Left ventricle myocardium inferior (tissue), 1 donor: ENCODE measurements around the gene GKAP1. TPM values are rescaled to one million over a fixed set of nuclear protein-coding genes. Genes with fewer than 3 reads are reported as not detected.

ENCODE experiments used
- DNase-seq: peaks from one replicate; pipeline ENCODE4 v3.0.0-alpha.2; 2020
- H3K27ac ChIP-seq: fragments of 200-600 bp; replicated peaks from 2 replicates; pipeline ENCODE4 v1.8.0; 2021
- H3K27me3 ChIP-seq: fragments of 200-600 bp; 2 replicates; pipeline ENCODE4 v1.8.0; 2021; ENCODE audit warnings: low read depth
- H3K36me3 ChIP-seq: fragments of 200-600 bp; 2 replicates; pipeline ENCODE4 v1.8.0; 2021
- H3K4me1 ChIP-seq: fragments of 200-600 bp; 2 replicates; pipeline ENCODE4 v1.8.0; 2021
- H3K4me3 ChIP-seq: fragments of 200-600 bp; 2 replicates; pipeline ENCODE4 v1.8.0; 2021; ENCODE audit warnings: mild to moderate bottlenecking, moderate library complexity
- H3K9me3 ChIP-seq: fragments of 200-600 bp; replicated peaks from 2 replicates; pipeline ENCODE4 v1.8.0; 2021
- intact Hi-C: fragments of 100-400 bp; cut with micrococcal nuclease; formaldehyde crosslinking; loops from one replicate; pipeline ENCODE4 v1.11.0; 2022
- total RNA-seq: library from RNA; stranded (reverse); fragmentation: NEBNext Ultra II Directional; extraction: Animal tissue kit (Norgen Biotek cat#: 25700); gene quantifications from one replicate; pipeline ENCODE4 v1.2.1, GENCODE V29; 2021
- TF ChIP-seq, protein P1 (sequence below): fragments of 200-600 bp; IDR thresholded peaks from 2 replicates; pipeline ENCODE4 v1.8.0; 2021; ENCODE audit warnings: antibody characterized with exemption, mild to moderate bottlenecking, borderline replicate concordance
- donor health status: DM: no; HTN: yes; CAD: no; lungs with severe emphysema.

Gene GKAP1
- total RNA-seq, 1 donor from 2014 or later, result 22.5 TPM

DNA sequence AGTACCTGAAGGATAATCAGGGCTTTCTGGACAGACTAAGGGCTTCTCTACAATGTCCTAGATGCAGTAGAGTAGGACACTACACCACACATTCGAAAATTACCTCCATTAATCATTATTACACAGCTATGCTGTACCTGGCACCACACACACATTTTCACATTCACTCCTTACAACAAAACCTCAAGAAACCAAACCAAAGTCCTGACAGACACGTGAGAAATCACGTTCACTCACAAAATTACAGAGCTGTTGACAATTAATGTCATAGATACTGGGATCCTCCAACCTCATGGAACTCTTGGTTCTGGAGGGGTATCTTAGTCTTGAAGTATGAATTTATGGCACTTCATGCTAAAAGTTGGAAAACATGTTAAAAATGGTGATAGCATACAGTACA is 126.1 kb downstream of the GKAP1 start:
- H3K4me3 ChIP-seq, result no peak overlapping the region
- H3K36me3 ChIP-seq, result no peaks in the 10 kb centered on the region
- no peak overlapping the region for H3K27ac ChIP-seq
- no peaks in the 10 kb centered on the region for H3K9me3 ChIP-seq
- intact Hi-C loops, result no loop called here
- no peak for DNase-seq
- no peaks in the 10 kb centered on the region for H3K27me3 ChIP-seq
- H3K4me1 ChIP-seq, result peaks cover 90% of the 10 kb centered on the region
- TF ChIP-seq, protein P1, sequence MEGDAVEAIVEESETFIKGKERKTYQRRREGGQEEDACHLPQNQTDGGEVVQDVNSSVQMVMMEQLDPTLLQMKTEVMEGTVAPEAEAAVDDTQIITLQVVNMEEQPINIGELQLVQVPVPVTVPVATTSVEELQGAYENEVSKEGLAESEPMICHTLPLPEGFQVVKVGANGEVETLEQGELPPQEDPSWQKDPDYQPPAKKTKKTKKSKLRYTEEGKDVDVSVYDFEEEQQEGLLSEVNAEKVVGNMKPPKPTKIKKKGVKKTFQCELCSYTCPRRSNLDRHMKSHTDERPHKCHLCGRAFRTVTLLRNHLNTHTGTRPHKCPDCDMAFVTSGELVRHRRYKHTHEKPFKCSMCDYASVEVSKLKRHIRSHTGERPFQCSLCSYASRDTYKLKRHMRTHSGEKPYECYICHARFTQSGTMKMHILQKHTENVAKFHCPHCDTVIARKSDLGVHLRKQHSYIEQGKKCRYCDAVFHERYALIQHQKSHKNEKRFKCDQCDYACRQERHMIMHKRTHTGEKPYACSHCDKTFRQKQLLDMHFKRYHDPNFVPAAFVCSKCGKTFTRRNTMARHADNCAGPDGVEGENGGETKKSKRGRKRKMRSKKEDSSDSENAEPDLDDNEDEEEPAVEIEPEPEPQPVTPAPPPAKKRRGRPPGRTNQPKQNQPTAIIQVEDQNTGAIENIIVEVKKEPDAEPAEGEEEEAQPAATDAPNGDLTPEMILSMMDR, result no peak

Other genes with a start within 250 kb of the GKAP1 start
- gene IDNK, start 194.6 kb downstream of the GKAP1 start, total RNA-seq, result 3.5 TPM
- 92.8 TPM for gene UBQLN1, start 109.8 kb downstream of the GKAP1 start, total RNA-seq
- gene KIF27, start 103.7 kb upstream of the GKAP1 start, total RNA-seq, result 4.1 TPM
- 261 TPM for gene HNRNPK, start 162.4 kb upstream of the GKAP1 start, total RNA-seq
- 5.2 TPM for gene RMI1, start 163.0 kb upstream of the GKAP1 start, total RNA-seq